Measurements from ENCODE around the gene ATF4. TPM values are rescaled to one million over a fixed set of nuclear protein-coding genes. Genes with fewer than 3 reads are reported as not detected.

The ATF4 gene
- total RNA-seq, 1 donor from 2014 or later, result 327 TPM

DNA sequence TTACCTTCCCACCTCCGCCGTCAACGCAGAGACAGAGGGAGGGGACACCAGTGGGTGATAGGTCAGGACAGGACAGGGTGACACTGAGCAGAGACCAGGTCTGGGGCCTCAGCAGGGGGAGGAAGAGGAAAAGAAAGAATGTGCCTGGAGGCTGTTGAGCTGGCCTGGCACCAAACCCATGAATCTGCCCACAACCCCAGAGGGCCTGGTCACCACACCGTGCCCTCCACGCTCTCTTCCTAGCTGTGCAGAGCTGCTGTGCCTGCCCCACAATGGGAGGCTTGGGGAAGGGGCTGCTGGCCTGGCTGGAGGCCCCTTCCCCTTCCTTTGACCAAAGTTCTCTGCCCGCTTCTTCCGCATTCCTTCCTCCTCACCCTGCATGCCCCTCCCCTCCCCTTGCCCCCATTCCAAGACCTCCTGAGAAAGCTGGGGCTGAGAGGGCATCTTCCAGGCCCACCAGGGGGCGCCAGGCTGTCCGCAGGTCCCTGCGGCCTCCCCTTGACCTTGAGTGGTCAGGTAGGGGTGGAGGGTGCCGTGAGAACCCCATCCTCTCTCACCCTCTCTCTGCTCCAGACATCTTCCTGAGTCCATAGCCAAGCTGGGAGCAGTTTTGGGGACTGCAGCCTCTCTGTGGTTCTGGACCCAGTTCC is 39.2 kb downstream of the ATF4 start:
- Histone ChIP-seq H3K27ac (no peak overlapping the region), H3K9me3 (no peaks in the 10 kb centered on the region), H3K36me3 (no peaks in the 10 kb centered on the region), H3K4me1 (peaks cover 4% of the 10 kb centered on the region), H3K27me3 (peaks cover 68% of the 10 kb centered on the region), H3K4me3 (no peak overlapping the region)
- ATAC-seq (peak; percentile 8), DNase-seq (no peak)
- intact Hi-C loops (cut with DNase I), result no loop called here
- TF ChIP-seq, protein P1, sequence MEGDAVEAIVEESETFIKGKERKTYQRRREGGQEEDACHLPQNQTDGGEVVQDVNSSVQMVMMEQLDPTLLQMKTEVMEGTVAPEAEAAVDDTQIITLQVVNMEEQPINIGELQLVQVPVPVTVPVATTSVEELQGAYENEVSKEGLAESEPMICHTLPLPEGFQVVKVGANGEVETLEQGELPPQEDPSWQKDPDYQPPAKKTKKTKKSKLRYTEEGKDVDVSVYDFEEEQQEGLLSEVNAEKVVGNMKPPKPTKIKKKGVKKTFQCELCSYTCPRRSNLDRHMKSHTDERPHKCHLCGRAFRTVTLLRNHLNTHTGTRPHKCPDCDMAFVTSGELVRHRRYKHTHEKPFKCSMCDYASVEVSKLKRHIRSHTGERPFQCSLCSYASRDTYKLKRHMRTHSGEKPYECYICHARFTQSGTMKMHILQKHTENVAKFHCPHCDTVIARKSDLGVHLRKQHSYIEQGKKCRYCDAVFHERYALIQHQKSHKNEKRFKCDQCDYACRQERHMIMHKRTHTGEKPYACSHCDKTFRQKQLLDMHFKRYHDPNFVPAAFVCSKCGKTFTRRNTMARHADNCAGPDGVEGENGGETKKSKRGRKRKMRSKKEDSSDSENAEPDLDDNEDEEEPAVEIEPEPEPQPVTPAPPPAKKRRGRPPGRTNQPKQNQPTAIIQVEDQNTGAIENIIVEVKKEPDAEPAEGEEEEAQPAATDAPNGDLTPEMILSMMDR (IDR thresholded peaks at IDR 0.05), result peak; percentile 27

DNA sequence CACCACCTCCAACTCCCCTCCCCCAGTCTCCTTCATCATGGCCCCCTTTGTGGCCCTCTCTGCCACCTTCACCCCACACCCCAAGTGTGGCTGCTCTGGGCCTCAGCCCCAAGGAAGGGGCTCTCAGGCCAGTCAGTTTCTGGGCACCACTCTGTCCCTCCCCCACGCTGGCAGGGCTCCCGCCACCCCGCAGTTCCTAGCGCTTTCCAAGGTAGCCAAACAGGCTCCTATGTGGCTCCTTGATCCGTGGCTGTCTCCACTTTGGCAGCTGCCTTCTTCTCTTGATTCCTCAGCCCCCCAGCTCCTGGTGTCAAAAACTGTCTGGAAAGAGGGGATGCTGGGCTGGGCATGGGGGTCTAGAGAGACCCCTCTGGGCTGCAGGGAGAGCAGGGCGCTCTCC is 39.8 kb downstream of the ATF4 start:
- H3K27ac ChIP-seq, result no peak overlapping the region
- no peak for ATAC-seq
- TF ChIP-seq, protein P1 (IDR thresholded peaks at IDR 0.05), result no peak
- intact Hi-C loops (cut with DNase I), result no loop called here
- H3K4me3 ChIP-seq, result no peak overlapping the region
- DNase-seq, result no peak
- peaks cover 4% of the 10 kb centered on the region for H3K4me1 ChIP-seq
- H3K9me3 ChIP-seq, result no peaks in the 10 kb centered on the region
- H3K36me3 ChIP-seq, result no peaks in the 10 kb centered on the region
- H3K27me3 ChIP-seq, result peaks cover 74% of the 10 kb centered on the region

DNA sequence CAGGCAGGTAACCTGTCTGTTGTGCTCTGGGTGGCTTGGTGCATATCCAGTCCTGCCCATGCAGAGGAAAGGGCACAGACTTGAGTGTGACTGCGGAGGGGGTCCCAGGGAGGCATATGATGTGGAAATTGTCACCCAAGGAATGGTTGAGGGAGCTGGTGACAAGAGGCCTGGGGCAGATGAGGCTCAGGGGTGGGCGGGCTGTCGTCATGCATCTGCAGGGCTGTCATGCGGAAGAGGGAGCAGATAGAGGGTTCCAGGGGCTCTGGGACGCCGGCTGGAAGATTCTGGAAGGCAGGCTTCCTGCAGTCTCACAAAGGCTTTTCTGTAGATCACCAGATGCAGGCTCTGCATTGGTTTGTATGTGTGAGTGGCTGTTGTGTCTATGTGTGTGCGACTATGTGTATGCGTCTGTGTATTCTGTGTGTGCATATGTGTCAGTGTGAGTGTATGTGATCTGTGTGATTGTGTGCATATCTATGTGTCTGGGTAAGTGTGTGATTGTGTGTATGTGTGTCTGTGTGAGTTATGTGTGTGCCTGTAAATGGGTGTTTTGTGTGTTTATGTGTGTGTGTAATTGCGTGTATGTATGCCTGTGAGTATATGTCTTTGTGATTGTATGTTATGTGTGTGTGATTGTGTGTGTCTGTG is 42.6 kb downstream of the ATF4 start:
- TF ChIP-seq, protein P1 (IDR thresholded peaks at IDR 0.05), result no peak
- no peak overlapping the region for H3K27ac ChIP-seq
- peaks cover 52% of the 10 kb centered on the region for H3K27me3 ChIP-seq
- DNase-seq, result no peak
- intact Hi-C loops (cut with DNase I), result no loop called here
- ATAC-seq, result no peak
- no peak overlapping the region for H3K4me3 ChIP-seq
- H3K36me3 ChIP-seq, result no peaks in the 10 kb centered on the region
- peaks cover 3% of the 10 kb centered on the region for H3K4me1 ChIP-seq
- H3K9me3 ChIP-seq, result no peaks in the 10 kb centered on the region

DNA sequence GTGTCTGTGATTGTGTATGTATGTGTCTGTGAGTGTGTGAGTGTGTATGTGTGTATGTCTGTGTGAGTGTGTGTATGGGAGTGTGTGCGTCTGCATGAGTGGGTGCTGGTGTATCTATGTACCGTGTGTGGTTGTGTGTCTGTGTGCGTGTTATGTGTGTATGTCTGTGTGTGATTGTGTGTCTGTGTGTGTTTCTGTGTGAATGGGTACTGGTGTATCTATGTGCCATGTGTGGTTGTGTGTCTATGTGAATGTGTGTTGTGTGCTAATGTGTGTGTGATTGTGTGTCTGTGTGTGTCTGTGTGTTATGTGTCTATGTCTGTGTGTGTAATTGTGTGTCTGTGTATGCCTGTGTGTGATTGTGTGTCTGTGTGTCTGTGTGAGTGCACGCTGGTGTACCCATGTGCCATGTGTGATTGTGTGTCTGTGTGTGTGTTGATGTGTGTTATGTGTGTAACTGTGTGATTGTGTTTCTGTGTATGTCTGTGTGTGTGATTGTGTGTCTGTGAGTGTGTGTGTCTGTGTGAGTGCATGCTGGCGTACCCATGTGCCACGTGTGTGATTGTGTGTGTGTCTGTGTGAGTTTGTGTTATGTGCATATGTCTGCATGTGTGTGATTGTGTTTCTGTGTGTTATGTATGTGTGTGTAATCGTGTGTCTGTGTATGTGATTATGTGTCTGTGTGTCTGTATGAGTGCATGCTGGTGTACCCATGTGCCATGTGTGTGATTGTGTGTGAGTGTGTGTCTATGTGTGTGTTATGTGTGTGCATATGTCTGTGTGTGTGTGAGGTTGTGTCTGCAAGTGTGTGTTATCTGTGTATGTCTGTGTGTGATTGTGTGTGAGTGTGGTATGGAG is 43.4 kb downstream of the ATF4 start:
- Histone ChIP-seq H3K4me3 (no peak overlapping the region), H3K36me3 (no peaks in the 10 kb centered on the region), H3K27ac (no peak overlapping the region), H3K27me3 (peaks cover 44% of the 10 kb centered on the region), H3K4me1 (no peaks in the 10 kb centered on the region), H3K9me3 (no peaks in the 10 kb centered on the region)
- DNase-seq (no peak), ATAC-seq (no peak)
- intact Hi-C loops (cut with DNase I), result no loop called here
- TF ChIP-seq, protein P1 (IDR thresholded peaks at IDR 0.05), result no peak

DNA sequence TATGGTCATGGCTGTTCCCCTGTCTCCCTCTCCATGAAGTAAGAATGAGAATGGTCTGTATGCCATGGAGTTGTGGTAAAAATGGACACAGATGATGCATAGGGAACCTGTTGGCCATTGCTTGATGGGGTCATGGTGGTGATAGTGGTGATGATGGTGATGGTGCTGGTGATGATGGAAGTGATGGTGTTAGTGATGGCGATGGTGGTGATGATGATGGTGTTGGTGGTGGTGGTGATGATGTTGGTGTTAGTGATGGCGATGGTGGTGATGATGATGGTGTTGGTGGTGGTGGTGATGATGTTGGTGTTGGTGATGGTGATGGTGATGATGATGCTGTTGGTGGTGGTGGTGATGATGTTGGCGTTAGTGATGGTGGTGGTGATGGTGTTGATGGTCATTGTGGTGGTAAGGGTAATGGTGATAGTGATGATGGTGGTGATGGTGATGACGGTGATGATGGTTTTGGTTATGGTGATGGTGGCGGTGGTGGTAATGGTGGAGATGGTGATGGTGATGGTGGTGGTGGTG is 45.1 kb downstream of the ATF4 start:
- TF ChIP-seq, protein P1 (IDR thresholded peaks at IDR 0.05), result no peak
- Histone ChIP-seq H3K27me3 (peaks cover 27% of the 10 kb centered on the region), H3K9me3 (no peaks in the 10 kb centered on the region)

More for the DNA sequence above, 45.1 kb downstream of the ATF4 start:
- Histone ChIP-seq H3K4me1 (no peaks in the 10 kb centered on the region), H3K36me3 (no peaks in the 10 kb centered on the region), H3K4me3 (no peak overlapping the region), H3K27ac (no peak overlapping the region)
- intact Hi-C loops (cut with DNase I), result no loop called here
- no peak for ATAC-seq
- no peak for DNase-seq

Data from upper lobe of right lung (tissue), 1 donor.